ENCODE measurements around the gene UNKL.

The UNKL gene

DNA sequence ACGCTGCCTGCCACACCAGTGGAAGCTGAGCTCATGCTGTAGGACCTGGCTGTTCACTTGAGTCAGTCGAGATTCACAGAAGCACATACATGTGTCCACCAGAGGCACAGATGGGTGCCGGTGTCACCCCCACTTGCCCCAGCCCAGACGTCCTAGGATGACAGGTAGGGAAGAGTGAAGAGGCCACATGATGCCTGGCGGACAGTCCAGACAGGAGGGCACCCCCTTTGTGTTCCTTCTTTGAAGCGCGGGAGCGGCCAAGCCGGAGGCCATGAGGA is 96.3 kb downstream of the UNKL start:
- Histone ChIP-seq H3K36me3 (ENCODE audit: insufficient read depth, insufficient read length, low read length) (peaks cover 94% of the 10 kb centered on the region), H3K9ac (ENCODE audit: insufficient read length, low read depth) (peak overlapping the region; percentile 32), H3K4me3 (ENCODE audit: insufficient read length, low read depth) (no peak overlapping the region), H3K27me3 (ENCODE audit: insufficient read depth, insufficient read length) (no peaks in the 10 kb centered on the region), H3K9me3 (ENCODE audit: insufficient read depth, low read length) (no peaks in the 10 kb centered on the region), H3K4me1 (ENCODE audit: insufficient read depth, insufficient read length) (peaks cover 7% of the 10 kb centered on the region)
- TF ChIP-seq SUZ12 (IDR thresholded peaks at IDR 0.05; ENCODE audit: extremely low read depth, insufficient read depth, insufficient read length), result no peak
- TF ChIP-seq YY1 (IDR thresholded peaks at IDR 0.05; ENCODE audit: insufficient read depth, insufficient read length), result no peak
- TF ChIP-seq ZNF274 (IDR thresholded peaks at IDR 0.05; ENCODE audit: low read depth, low read length), result no peak
- DNase-seq (ENCODE audit: low read depth, low spot score), result no peak

DNA sequence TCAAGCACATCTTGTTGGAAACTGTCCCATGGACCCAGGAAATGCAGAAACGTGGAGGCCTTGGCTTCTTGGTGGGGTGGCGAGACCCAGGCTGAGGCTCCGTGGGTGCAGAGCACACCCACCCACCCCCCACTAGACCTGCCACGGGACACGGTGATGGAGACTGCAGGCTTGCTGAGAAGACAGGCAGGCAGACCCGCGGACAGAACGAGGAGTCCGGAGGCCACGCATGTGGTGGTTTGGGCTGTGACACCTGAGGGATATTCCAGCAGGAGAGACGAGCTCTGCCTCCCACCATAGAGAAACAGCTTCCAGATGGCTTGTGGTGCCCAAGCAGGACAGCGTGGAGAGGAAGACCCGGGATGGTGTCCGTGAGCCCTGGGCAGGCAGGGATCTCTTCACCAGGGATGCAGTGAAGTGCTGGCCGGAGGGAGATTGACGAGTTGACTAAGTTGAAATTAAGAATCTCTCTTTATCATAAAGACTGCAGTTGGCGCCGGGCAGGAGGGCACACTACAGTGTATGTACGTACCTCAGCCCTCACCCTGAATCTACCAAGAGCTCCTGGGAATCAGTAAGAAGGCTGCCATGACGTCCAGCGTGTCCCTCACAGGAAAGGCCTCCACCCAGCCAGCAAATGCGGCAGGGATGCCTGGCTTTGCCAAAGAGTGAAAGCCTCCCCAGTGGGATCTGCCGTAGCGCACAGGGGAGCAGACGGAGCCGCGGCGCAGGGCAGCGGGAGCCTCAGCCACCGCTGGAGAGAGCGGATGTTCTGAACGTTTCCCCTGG is 96.8 kb downstream of the UNKL start:
- no peak overlapping the region for H3K4me3 ChIP-seq (ENCODE audit: insufficient read length, low read depth)
- TF ChIP-seq SUZ12 (IDR thresholded peaks at IDR 0.05; ENCODE audit: extremely low read depth, insufficient read depth, insufficient read length) (no peak), ZNF274 (IDR thresholded peaks at IDR 0.05; ENCODE audit: low read depth, low read length) (no peak), YY1 (IDR thresholded peaks at IDR 0.05; ENCODE audit: insufficient read depth, insufficient read length) (no peak)
- peaks cover 96% of the 10 kb centered on the region for H3K36me3 ChIP-seq (ENCODE audit: insufficient read depth, insufficient read length, low read length)

DNA sequence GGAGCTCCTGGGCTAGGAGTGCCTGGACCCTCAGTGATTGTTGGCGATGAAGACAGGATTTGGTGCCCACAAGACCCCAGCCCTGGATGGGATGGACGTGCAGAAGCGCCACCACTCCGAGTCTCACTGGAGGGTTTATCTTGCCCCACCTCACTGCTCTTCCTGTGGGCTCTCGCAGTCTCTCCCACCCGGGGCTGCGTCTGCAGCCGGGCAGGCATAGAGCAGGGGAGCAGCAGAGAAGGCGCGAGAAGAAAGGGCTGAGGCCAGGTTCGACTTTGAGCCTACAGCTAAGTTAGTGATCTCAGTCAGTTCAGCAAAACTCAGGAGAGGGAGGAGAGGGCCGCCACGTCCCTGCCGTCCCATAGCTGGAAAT is 98.5 kb downstream of the UNKL start:
- H3K9me3 ChIP-seq (ENCODE audit: insufficient read depth, low read length), result no peaks in the 10 kb centered on the region
- H3K27me3 ChIP-seq (ENCODE audit: insufficient read depth, insufficient read length), result no peaks in the 10 kb centered on the region
- H3K4me3 ChIP-seq (ENCODE audit: insufficient read length, low read depth), result no peak overlapping the region
- H3K36me3 ChIP-seq (ENCODE audit: insufficient read depth, insufficient read length, low read length), result peaks cover 100% of the 10 kb centered on the region
- peaks cover 23% of the 10 kb centered on the region for H3K4me1 ChIP-seq (ENCODE audit: insufficient read depth, insufficient read length)
- no peak overlapping the region for H3K9ac ChIP-seq (ENCODE audit: insufficient read length, low read depth)
- TF ChIP-seq YY1 (IDR thresholded peaks at IDR 0.05; ENCODE audit: insufficient read depth, insufficient read length) (no peak), ZNF274 (IDR thresholded peaks at IDR 0.05; ENCODE audit: low read depth, low read length) (no peak), SUZ12 (IDR thresholded peaks at IDR 0.05; ENCODE audit: extremely low read depth, insufficient read depth, insufficient read length) (no peak)
- DNase-seq (ENCODE audit: low read depth, low spot score), result no peak

More for the DNA sequence above, 96.8 kb downstream of the UNKL start:
- Histone ChIP-seq H3K9ac (ENCODE audit: insufficient read length, low read depth) (peak overlapping the region; percentile 32), H3K9me3 (ENCODE audit: insufficient read depth, low read length) (no peaks in the 10 kb centered on the region), H3K4me1 (ENCODE audit: insufficient read depth, insufficient read length) (peaks cover 10% of the 10 kb centered on the region), H3K27me3 (ENCODE audit: insufficient read depth, insufficient read length) (no peaks in the 10 kb centered on the region)
- no peak for DNase-seq (ENCODE audit: low read depth, low spot score)

DNA sequence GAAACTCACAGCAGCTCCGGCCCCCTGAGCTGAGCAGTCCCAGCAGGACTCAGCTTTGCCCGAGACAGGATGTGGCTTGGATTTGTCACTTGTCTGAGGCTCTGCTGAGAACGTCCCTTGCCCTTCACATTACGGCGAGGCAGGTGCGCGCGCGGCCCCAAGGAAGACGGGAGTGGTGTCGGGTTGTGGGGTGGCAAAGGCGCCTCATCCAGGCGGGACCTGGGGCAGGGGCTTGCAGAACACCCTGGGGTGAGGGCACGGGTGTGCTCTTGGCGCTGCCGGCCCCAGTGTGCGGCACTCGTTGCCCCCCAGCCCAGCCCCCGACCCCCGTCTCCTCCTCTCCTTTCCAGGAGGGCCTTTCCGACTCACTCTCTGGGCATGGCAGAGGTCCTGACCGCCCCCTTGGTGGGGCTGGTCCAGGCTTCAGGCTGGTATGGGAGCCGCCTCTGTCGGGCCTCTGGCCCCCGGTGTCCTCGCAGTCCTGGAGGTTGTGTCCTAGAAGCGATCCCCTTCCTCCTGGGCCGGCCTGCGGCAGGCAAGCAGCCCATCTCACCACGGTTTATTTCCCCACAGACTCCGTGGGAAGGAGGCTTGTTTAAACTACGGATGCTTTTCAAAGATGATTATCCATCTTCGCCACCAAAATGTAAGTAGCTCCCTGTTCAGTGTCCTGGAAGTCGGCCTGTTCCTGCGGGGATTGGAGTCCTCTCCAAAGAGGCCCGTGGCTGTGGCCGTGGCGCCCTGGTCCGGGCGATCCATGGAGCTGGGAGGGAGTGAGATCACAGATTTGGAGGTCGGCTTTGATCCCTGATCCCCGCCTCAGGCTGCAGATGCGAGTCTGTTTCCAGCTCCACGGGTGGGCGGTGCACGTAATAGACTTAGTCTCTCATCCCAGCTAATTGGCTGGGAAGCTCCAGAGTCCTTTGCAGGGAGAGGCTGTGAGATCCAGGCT is 99.1 kb downstream of the UNKL start:
- TF ChIP-seq ZNF274 (IDR thresholded peaks at IDR 0.05; ENCODE audit: low read depth, low read length), result no peak
- no peak for TF ChIP-seq SUZ12 (IDR thresholded peaks at IDR 0.05; ENCODE audit: extremely low read depth, insufficient read depth, insufficient read length)
- TF ChIP-seq YY1 (IDR thresholded peaks at IDR 0.05; ENCODE audit: insufficient read depth, insufficient read length), result no peak
- DNase-seq (ENCODE audit: low read depth, low spot score), result no peak
- no peak overlapping the region for H3K9ac ChIP-seq (ENCODE audit: insufficient read length, low read depth)
- no peaks in the 10 kb centered on the region for H3K27me3 ChIP-seq (ENCODE audit: insufficient read depth, insufficient read length)
- H3K9me3 ChIP-seq (ENCODE audit: insufficient read depth, low read length), result no peaks in the 10 kb centered on the region
- peaks cover 99% of the 10 kb centered on the region for H3K36me3 ChIP-seq (ENCODE audit: insufficient read depth, insufficient read length, low read length)
- no peak overlapping the region for H3K4me3 ChIP-seq (ENCODE audit: insufficient read length, low read depth)
- peaks cover 23% of the 10 kb centered on the region for H3K4me1 ChIP-seq (ENCODE audit: insufficient read depth, insufficient read length)

DNA sequence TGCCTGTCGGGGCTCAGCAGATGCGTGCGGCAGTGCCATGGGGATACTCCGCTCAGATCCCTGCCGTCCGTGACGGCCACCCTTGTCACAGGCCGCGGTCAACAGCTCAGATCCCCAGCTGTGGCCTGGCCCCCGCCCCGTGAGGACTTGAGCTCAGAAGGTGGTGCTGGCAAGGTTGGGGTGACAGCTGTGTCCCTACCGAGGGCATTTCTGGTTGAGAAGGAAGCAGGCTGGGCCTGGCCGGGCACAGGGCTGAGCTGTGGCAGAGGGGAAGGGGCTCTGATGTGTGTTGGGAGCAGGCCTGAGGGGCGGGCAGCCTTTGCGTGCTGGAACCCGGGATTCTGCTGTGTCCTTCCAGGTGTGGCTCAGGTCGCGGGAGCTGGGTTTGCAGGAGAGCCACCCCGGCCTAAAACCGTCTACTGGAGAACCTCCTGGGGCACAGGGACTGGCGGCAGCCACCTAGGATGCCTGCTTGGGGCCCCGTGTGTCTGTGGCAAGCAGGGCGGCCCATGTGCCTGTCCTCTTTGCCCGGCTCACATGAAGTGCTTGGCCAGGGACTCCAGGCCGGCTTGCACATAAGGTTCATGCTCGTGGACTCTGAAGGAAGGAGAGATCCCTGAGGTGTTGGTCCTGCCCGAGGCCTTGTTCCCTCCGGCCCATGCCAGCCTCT is 100.0 kb downstream of the UNKL start:
- H3K27me3 ChIP-seq (ENCODE audit: insufficient read depth, insufficient read length), result no peaks in the 10 kb centered on the region
- H3K9ac ChIP-seq (ENCODE audit: insufficient read length, low read depth), result peak overlapping the region; percentile 32
- H3K9me3 ChIP-seq (ENCODE audit: insufficient read depth, low read length), result no peaks in the 10 kb centered on the region
- no peak for DNase-seq (ENCODE audit: low read depth, low spot score)
- H3K4me3 ChIP-seq (ENCODE audit: insufficient read length, low read depth), result no peak overlapping the region
- H3K4me1 ChIP-seq (ENCODE audit: insufficient read depth, insufficient read length), result peaks cover 23% of the 10 kb centered on the region
- TF ChIP-seq SUZ12 (IDR thresholded peaks at IDR 0.05; ENCODE audit: extremely low read depth, insufficient read depth, insufficient read length), result no peak
- no peak for TF ChIP-seq ZNF274 (IDR thresholded peaks at IDR 0.05; ENCODE audit: low read depth, low read length)
- no peak for TF ChIP-seq YY1 (IDR thresholded peaks at IDR 0.05; ENCODE audit: insufficient read depth, insufficient read length)
- peaks cover 91% of the 10 kb centered on the region for H3K36me3 ChIP-seq (ENCODE audit: insufficient read depth, insufficient read length, low read length)

DNA sequence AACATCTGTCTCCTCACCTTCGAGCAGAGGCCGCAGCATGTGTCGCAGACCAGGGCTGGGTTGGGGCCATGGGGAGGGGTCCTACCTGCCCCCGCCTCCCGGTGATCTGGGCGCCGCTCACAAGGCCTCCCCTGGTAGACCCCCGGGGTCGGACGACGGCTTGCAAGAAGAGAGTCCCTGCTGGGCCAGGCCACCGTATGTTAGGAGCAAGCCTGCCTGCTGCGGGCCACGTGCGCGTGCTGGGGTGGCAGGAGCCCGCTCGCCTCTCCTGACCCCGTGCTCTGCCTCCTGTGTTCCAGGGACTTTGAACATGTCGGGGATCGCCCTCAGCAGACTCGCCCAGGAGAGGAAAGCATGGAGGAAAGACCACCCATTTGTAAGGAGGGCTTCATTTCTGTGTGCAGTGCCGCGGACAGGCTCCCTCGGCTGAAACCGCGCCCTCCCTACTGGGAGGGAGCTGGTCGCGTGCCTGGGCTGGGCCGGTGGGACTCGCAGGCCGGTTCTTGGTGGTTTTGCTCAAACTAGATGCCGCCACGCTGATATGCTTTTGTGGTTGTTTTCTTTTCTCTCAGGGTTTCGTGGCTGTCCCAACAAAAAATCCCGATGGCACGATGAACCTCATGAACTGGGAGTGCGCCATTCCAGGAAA is 100.7 kb downstream of the UNKL start:
- Histone ChIP-seq H3K9me3 (ENCODE audit: insufficient read depth, low read length) (no peaks in the 10 kb centered on the region), H3K36me3 (ENCODE audit: insufficient read depth, insufficient read length, low read length) (peaks cover 84% of the 10 kb centered on the region), H3K27me3 (ENCODE audit: insufficient read depth, insufficient read length) (no peaks in the 10 kb centered on the region), H3K4me3 (ENCODE audit: insufficient read length, low read depth) (no peak overlapping the region), H3K4me1 (ENCODE audit: insufficient read depth, insufficient read length) (peaks cover 20% of the 10 kb centered on the region), H3K9ac (ENCODE audit: insufficient read length, low read depth) (peak overlapping the region; percentile 32)
- DNase-seq (ENCODE audit: low read depth, low spot score), result no peak
- no peak for TF ChIP-seq SUZ12 (IDR thresholded peaks at IDR 0.05; ENCODE audit: extremely low read depth, insufficient read depth, insufficient read length)
- TF ChIP-seq YY1 (IDR thresholded peaks at IDR 0.05; ENCODE audit: insufficient read depth, insufficient read length), result no peak
- TF ChIP-seq ZNF274 (IDR thresholded peaks at IDR 0.05; ENCODE audit: low read depth, low read length), result no peak
